Keratinocyte (primary cell): ENCODE results near the gene CACNA2D1.

ENCODE experiments used
- CTCF ChIP-seq, 3 experiments: IDR thresholded peaks in 1 of 3; conservative IDR thresholded peaks in 1 of 3; optimal IDR thresholded peaks in 1 of 3; 2 replicates in 2 of 3; 3 replicates in 1 of 3; pipeline versions ENCODE3 to v1.5.1; 2011; ENCODE audit warnings: low read length in 3 of 3, mild to moderate bottlenecking in 3 of 3, moderate library complexity in 2 of 3, control low read depth in 1 of 3, inconsistent platforms in 1 of 3; ENCODE audit not compliant: insufficient read depth in 2 of 3; ENCODE audit errors: extremely low read depth in 1 of 3
- EZH2 ChIP-seq: IDR thresholded peaks from one replicate; pipeline ENCODE4 v1.6.1; 2012; ENCODE audit warnings: inconsistent platforms, mild to moderate bottlenecking, low read length, moderate library complexity

GRCh38 chr7:82266081-82266480, 177.5 kb downstream of the CACNA2D1 start:
- TF ChIP-seq CTCF (optimal IDR thresholded peaks at IDR 0.05 in 1 of 3, IDR thresholded peaks at IDR 0.05 in 1 of 3, conservative IDR thresholded peaks at IDR 0.05 in 1 of 3; ENCODE audit: extremely low read depth in 1 of 3, insufficient read depth in 2 of 3, low read length in 3 of 3) (no peak), EZH2 (no peak)
